ENCODE data around the gene METRN.

GRCh38 chr16:672371-672770 is 42.5 kb upstream of the METRN start:
- TF ChIP-seq, protein P1, sequence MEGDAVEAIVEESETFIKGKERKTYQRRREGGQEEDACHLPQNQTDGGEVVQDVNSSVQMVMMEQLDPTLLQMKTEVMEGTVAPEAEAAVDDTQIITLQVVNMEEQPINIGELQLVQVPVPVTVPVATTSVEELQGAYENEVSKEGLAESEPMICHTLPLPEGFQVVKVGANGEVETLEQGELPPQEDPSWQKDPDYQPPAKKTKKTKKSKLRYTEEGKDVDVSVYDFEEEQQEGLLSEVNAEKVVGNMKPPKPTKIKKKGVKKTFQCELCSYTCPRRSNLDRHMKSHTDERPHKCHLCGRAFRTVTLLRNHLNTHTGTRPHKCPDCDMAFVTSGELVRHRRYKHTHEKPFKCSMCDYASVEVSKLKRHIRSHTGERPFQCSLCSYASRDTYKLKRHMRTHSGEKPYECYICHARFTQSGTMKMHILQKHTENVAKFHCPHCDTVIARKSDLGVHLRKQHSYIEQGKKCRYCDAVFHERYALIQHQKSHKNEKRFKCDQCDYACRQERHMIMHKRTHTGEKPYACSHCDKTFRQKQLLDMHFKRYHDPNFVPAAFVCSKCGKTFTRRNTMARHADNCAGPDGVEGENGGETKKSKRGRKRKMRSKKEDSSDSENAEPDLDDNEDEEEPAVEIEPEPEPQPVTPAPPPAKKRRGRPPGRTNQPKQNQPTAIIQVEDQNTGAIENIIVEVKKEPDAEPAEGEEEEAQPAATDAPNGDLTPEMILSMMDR (IDR thresholded peaks at IDR 0.05): no peak
- no peak for TF ChIP-seq EZH2 (IDR thresholded peaks at IDR 0.05; ENCODE audit: borderline replicate concordance, insufficient read depth, low read depth, low read length, poor library complexity, severe bottlenecking)
